AG09319 (cell line): ENCODE results near the gene EMSY.

Experiments used
- DNase-seq: peaks from one replicate; pipeline ENCODE4 v3.0.0-alpha.2; 2010; ENCODE audit warnings: low read depth; ENCODE audit errors: extremely low read depth
- TF ChIP-seq, protein P1 (sequence below): IDR thresholded peaks from 2 replicates; pipeline ENCODE4 v1.5.1; 2011; ENCODE audit warnings: low read depth, mild to moderate bottlenecking, inconsistent platforms, low read length, moderate library complexity

EMSY gene

DNA sequence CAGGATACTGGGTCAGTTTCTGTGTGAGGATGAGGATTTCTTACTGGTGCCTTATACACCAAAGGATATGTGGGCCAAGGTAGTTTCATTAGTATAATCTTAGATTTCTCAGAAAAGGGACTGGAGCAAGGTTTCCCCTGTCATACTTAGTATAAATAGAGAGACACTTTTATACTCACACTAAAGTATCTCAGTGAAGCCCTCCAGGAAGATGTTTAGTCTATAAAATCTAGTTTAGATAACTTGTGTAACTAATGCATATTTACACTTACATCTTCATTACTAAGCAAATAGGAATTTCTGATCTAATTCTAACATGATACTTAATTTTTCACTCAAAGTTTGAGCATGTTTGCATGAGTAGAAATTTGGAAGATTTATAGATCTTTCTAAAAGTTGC lies 11.1 kb downstream of the EMSY start:
- TF ChIP-seq, protein P1, sequence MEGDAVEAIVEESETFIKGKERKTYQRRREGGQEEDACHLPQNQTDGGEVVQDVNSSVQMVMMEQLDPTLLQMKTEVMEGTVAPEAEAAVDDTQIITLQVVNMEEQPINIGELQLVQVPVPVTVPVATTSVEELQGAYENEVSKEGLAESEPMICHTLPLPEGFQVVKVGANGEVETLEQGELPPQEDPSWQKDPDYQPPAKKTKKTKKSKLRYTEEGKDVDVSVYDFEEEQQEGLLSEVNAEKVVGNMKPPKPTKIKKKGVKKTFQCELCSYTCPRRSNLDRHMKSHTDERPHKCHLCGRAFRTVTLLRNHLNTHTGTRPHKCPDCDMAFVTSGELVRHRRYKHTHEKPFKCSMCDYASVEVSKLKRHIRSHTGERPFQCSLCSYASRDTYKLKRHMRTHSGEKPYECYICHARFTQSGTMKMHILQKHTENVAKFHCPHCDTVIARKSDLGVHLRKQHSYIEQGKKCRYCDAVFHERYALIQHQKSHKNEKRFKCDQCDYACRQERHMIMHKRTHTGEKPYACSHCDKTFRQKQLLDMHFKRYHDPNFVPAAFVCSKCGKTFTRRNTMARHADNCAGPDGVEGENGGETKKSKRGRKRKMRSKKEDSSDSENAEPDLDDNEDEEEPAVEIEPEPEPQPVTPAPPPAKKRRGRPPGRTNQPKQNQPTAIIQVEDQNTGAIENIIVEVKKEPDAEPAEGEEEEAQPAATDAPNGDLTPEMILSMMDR: no peak

DNA sequence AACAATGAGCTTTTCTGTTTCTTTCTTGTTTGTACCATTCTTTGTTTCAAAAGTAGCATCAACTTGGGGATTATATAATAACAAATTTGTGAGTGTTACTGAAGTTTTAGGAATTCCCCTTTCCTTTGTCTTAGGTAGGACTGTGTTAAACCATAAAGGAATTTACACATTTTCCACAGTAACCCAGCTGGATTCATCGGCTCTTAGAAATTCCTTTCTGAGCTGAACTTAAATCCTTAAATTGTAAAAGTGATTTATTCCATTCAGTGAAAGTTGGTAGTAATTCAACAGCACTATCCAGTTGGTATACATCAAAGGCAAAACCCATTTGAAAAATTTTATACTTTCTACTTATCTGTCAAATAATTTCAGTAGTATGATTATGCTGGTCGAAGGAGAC lies 11.8 kb downstream of the EMSY start:
- TF ChIP-seq, protein P1: no peak
- DNase-seq: no peak

More for the DNA sequence above, 11.1 kb downstream of the EMSY start:
- DNase-seq: no peak

DNA sequence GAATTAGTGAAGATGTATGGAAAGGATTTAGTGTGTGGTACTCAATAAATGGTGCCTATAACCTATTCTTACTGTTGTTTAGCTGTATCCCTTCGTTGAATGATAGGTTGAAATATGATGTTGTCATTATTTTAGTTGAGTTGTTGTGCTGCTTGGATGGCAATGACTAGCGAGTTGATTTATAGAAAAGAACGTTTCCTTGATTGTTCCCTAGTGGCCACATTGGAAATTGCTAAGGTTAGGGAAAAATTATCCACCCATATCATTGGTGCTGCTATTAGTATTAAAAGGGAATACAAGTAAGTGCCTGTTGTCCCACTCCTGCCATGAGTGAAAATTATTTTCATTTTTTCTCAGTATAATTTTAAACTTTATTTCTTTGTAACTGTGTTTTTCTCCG lies 14.5 kb downstream of the EMSY start:
- TF ChIP-seq, protein P1: peak; percentile 15
- DNase-seq: no peak

DNA sequence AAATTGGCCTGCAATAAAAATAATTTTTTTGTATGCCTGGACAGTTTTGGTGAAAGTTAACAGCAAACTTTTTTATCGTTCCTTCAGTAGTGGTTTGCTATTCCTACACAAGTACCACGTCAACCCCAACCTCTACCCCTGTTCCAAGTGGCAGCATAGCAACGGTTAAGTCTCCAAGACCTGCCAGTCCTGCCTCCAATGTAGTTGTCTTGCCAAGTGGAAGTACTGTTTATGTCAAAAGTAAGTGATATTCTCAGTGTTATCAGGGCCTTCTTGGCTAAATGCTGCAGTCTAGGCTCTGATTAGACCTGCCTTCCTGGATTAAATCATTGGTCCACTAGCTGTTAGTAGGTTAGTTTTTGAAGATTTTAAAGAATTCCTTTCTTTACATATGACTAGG lies 15.0 kb downstream of the EMSY start:
- DNase-seq: no peak
- TF ChIP-seq, protein P1: no peak

DNA sequence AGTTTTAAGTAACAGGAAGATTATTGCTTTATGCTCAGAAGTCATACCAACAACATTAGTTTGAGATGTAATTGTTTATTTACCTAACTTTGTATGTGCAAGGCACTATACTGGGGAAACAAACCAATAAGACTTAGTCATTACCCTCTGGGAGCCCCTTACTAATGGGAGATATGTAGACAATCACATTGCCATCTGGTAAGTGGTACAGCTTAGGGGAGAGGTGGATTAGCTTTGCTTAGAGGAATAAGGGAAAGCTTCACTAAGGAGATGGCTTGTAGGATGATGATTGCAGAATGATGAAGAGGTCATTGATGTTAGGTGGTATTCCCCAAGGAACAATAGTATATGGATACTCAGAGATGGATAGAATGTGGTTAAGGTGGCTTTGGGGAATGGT lies 17.5 kb downstream of the EMSY start:
- TF ChIP-seq, protein P1: no peak
- DNase-seq: no peak

DNA sequence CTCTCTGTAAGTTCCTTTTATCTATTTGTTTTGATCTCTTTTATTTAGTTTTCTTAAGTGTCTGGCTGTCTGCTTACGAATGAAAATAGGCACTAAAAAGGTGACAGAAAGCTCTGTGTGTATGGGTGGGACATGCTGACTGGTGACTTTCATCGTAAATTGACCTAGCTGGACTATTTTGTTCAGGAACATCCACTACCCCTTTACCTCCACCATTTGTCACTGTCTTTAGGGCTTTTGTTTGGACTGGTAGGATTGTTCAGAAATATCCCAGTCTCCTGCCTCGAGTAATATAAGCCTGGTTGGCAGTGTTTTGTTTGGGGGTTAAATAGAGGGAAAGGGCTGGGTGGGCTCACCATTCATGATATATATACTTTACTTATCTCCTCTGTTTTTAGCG lies 20.9 kb downstream of the EMSY start:
- no peak for DNase-seq
- TF ChIP-seq, protein P1: no peak

DNA sequence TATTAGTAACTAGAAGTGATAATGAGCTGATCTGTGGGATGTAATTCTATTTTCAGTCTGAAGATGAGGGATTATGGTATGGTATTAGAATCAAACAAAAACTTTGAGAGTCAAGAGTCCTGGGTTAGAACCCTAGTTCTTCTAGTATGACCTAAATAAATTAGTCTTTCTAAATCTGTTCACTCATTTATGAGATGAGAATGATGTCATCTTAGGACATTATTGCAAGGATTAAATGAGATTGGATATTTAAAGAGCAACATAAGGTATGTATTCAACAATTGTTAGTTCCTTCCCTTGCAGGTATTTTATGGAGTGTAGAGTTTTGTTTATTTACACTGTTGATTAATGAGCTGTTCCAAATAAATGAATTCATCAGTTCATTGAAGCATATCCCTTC lies 21.8 kb downstream of the EMSY start:
- TF ChIP-seq, protein P1: no peak

More for the DNA sequence above, 21.8 kb downstream of the EMSY start:
- DNase-seq: no peak
